Astrocyte (in vitro differentiated cells and primary cell): ENCODE measurements around the gene WWP2. TPM values are rescaled to one million over a fixed set of nuclear protein-coding genes. Genes with fewer than 3 reads are reported as not detected.
A peak's percentile ranks its signal among the peaks of the same experiment; 100 is the strongest.

Experiments used
- DNase-seq: peaks from one replicate; pipeline ENCODE4 v3.0.0-alpha.2; 2010; ENCODE audit warnings: low read depth
- FAIRE-seq: peaks from 2 replicates; lab custom pipeline; 2011; peaks lifted over from hg19 to GRCh38; lab: Jason Lieb, UNC
- H2AFZ ChIP-seq: 2 replicates; pipeline ENCODE4 v1.6.0; 2012; ENCODE audit warnings: low read depth, low read length, inconsistent platforms
- H3K27ac ChIP-seq: 2 replicates; pipeline ENCODE4 v1.5.1; 2011; ENCODE audit warnings: low read depth, low read length, inconsistent platforms
- H3K27me3 ChIP-seq: 2 replicates; pipeline ENCODE4 v1.6.0; 2011; ENCODE audit warnings: low read length, inconsistent platforms; ENCODE audit not compliant: insufficient read depth
- H3K36me3 ChIP-seq: 2 replicates; pipeline ENCODE4 v1.5.1; 2011; ENCODE audit warnings: low read length, inconsistent platforms; ENCODE audit not compliant: insufficient read depth
- H3K4me1 ChIP-seq: 2 replicates; pipeline ENCODE4 v1.5.1; 2011; ENCODE audit warnings: low read length, inconsistent platforms; ENCODE audit not compliant: insufficient read depth
- H3K4me2 ChIP-seq: 2 replicates; pipeline ENCODE4 v1.6.0; 2012; ENCODE audit warnings: low read length, inconsistent platforms
- H3K4me3 ChIP-seq: 2 replicates; pipeline ENCODE4 v1.5.1; 2011; ENCODE audit warnings: low read depth, mild to moderate bottlenecking, low read length, inconsistent platforms; ENCODE audit not compliant: insufficient read depth
- H3K79me2 ChIP-seq: 2 replicates; pipeline ENCODE4 v1.6.0; 2012; ENCODE audit warnings: mild to moderate bottlenecking, low read length, inconsistent platforms; ENCODE audit not compliant: insufficient read depth
- H3K9ac ChIP-seq: 2 replicates; pipeline ENCODE4 v1.6.0; 2012; ENCODE audit warnings: mild to moderate bottlenecking, low read length, inconsistent platforms
- H3K9me3 ChIP-seq: 2 replicates; pipeline ENCODE4 v1.5.1; 2012; ENCODE audit warnings: low read depth, mild to moderate bottlenecking, low read length, inconsistent platforms; ENCODE audit not compliant: insufficient read depth
- H4K20me1 ChIP-seq: 2 replicates; pipeline ENCODE4 v1.6.0; 2012; ENCODE audit warnings: low read length, inconsistent platforms; ENCODE audit not compliant: insufficient read depth
- H3K27ac Mint-ChIP-seq: one replicate; pipeline ENCODE4 v1.8.0; 2021; ENCODE audit warnings: mild to moderate bottlenecking, mixed read lengths; ENCODE audit not compliant: unreplicated experiment
- H3K27me3 Mint-ChIP-seq: one replicate; pipeline ENCODE4 v1.8.0; 2021; ENCODE audit warnings: low read depth, mixed read lengths; ENCODE audit not compliant: unreplicated experiment
- H3K36me3 Mint-ChIP-seq: one replicate; pipeline ENCODE4 v1.8.0; 2021; ENCODE audit warnings: low read depth, mixed read lengths; ENCODE audit not compliant: unreplicated experiment
- H3K4me1 Mint-ChIP-seq: one replicate; pipeline ENCODE4 v1.8.0; 2021; ENCODE audit warnings: low read depth, mixed read lengths; ENCODE audit not compliant: unreplicated experiment
- H3K4me3 Mint-ChIP-seq: one replicate; pipeline ENCODE4 v1.8.0; 2021; ENCODE audit warnings: mild to moderate bottlenecking, moderate library complexity, mixed read lengths; ENCODE audit not compliant: unreplicated experiment
- H3K9me3 Mint-ChIP-seq: one replicate; pipeline ENCODE4 v1.8.0; 2021; ENCODE audit warnings: mild to moderate bottlenecking, mixed read lengths; ENCODE audit not compliant: unreplicated experiment
- CTCF ChIP-seq: IDR thresholded peaks from 2 replicates; pipeline ENCODE4 v1.5.1; 2011; ENCODE audit warnings: low read depth, mild to moderate bottlenecking, inconsistent platforms, low read length, moderate library complexity; ENCODE audit not compliant: insufficient read depth
- EZH2 ChIP-seq: IDR thresholded peaks from 2 replicates; pipeline ENCODE4 v1.6.1; 2012; ENCODE audit warnings: mild to moderate bottlenecking, low read length, inconsistent platforms; ENCODE audit not compliant: insufficient read depth
- total RNA-seq: library from RNA; stranded (reverse); gene quantifications from 2 replicates; pipeline ENCODE4 v1.2.1, GENCODE V29; 2021

The WWP2 gene
- total RNA-seq, 1 donor from 2014 or later: 28.7 TPM

DNA sequence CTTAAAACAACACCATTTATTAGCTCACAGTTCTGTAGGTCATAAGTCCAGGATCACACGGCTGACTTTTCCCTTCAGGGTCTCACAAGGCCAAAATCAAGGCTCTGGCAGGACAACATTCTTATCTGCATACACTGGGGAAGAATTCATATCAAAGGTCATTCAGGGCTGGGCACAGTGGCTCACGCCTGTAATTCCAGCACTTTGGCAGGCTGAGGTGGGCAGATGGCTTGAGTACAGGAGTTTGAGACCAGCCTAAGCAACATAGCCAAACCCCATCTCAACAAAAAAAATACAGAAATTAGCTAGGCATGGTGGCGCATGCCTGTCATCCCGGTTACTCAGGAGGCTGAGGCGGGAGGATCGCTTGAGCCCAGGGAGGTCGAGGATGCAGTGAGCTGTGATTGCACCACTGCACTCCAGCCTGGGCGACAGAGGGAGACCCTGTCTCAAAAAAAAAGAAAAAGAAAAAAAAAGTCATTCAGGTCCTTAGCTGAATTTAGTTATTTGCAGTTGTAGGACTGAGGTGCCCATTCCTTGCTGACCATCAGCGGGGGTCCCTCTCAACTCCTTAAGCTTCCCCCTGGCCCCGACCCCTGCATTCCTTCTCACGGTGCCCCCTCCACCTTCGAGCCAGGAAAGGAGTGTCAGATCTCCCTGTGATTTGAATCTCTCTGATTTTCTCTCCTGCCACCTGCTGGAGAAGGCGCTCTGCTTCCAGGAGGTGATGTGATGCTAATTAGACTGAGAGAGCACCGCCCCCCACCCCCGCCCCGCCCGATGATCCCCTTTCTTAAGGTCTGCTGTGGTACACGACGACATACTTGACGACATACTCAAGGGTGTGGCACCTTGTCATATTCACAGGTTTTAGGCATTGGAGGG is 97.2 kb downstream of the WWP2 start:
- Histone ChIP-seq H3K4me1 (no peaks in the 10 kb centered on the region), H3K4me2 (no peak overlapping the region), H3K27ac (no peak overlapping the region), H2AFZ (no peak overlapping the region), H3K4me3 (no peak overlapping the region), H4K20me1 (no peaks in the 10 kb centered on the region), H3K79me2 (no peaks in the 10 kb centered on the region), H3K36me3 (no peaks in the 10 kb centered on the region), H3K9ac (no peak overlapping the region), H3K27me3 (no peaks in the 10 kb centered on the region), H3K9me3 (no peaks in the 10 kb centered on the region)
- DNase-seq (no peak), FAIRE-seq (no peak)
- TF ChIP-seq CTCF: peak; percentile 4
- TF ChIP-seq EZH2: no peak
- Mint-ChIP-seq H3K9me3 (no peaks in the 10 kb centered on the region), H3K4me3 (no peak overlapping the region), H3K27ac (no peak overlapping the region), H3K27me3 (no peaks in the 10 kb centered on the region), H3K36me3 (peaks cover 4% of the 10 kb centered on the region), H3K4me1 (peaks cover 9% of the 10 kb centered on the region)

DNA sequence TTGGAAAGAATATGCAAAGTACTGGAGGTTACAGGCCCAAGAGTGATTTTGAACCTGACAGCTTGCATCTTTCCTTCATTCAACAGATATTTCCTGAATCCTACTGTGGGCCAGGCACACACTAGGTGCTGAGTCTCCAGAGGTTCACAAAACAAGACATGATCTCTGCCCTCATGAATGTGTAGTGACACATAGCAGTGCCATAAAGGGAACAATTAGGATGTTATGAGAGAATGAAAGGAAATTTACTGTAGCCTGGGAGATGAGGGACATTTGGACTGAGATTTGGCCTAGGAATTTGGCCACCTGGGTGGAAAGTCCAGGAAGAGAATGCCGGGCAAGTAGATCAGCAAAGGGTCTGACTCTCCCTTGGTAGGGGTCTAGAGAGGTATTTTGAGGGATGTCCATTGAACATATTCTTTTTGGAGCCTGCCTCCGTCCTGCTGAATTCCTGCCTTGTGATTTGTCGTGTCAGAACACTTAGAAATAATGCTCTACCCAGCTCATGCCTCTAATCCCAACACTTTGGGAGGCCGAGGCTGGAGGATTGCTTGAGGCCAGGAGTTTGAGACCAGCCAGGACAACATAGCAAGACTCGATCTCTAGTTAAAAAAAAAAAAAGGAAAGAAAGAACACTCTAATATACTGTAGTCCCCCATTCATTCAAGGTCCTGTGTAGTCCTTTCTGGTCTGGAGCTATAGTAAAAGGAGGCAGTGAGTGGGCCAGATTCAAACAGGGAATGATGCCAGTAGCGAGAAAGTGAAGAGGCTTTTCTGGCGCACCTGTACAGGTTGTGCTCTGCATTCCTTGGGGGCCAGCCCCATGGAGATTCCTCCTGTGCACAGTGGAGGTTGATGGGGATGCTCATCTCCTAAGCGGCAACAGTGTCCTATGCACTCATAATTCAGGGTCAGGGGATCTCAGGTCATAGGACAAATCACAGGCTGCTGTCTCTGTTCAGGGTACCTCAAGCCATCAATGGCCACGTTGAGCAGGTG is 98.4 kb downstream of the WWP2 start:
- Histone ChIP-seq H2AFZ (no peak overlapping the region), H3K27me3 (no peaks in the 10 kb centered on the region), H3K4me3 (no peak overlapping the region), H3K79me2 (no peaks in the 10 kb centered on the region), H3K36me3 (no peaks in the 10 kb centered on the region), H3K9me3 (no peaks in the 10 kb centered on the region), H3K4me1 (peaks cover 3% of the 10 kb centered on the region), H4K20me1 (no peaks in the 10 kb centered on the region), H3K4me2 (no peak overlapping the region), H3K27ac (no peak overlapping the region), H3K9ac (no peak overlapping the region)
- TF ChIP-seq EZH2 (no peak), CTCF (no peak)
- H3K27me3 Mint-ChIP-seq: no peaks in the 10 kb centered on the region
- DNase-seq (no peak), FAIRE-seq (no peak)
- H3K4me1 Mint-ChIP-seq: peaks cover 7% of the 10 kb centered on the region
- no peak overlapping the region for H3K27ac Mint-ChIP-seq
- peaks cover 2% of the 10 kb centered on the region for H3K36me3 Mint-ChIP-seq
- H3K4me3 Mint-ChIP-seq: no peak overlapping the region
- no peaks in the 10 kb centered on the region for H3K9me3 Mint-ChIP-seq
